Kidney epithelial cell (primary cell): ENCODE results near the gene PRAC2. TPM values are rescaled to one million over a fixed set of nuclear protein-coding genes. Genes with fewer than 3 reads are reported as not detected.

ENCODE experiments used
- DNase-seq: peaks from one replicate; pipeline ENCODE4 v3.0.0-alpha.2; 2010; ENCODE audit warnings: low read depth
- H3K27me3 ChIP-seq: 2 replicates; pipeline ENCODE4 v1.6.0; 2011; ENCODE audit warnings: low read length; ENCODE audit not compliant: control insufficient read depth, insufficient read depth
- H3K36me3 ChIP-seq: 2 replicates; pipeline ENCODE4 v1.5.1; 2011; ENCODE audit warnings: low read length; ENCODE audit not compliant: control insufficient read depth, insufficient read depth
- H3K4me3 ChIP-seq: 2 replicates; pipeline ENCODE4 v1.5.1; 2011; ENCODE audit warnings: low read depth, mild to moderate bottlenecking, control low read depth, low read length
- CTCF ChIP-seq: IDR thresholded peaks from 2 replicates; pipeline ENCODE4 v1.5.1; 2011; ENCODE audit warnings: mild to moderate bottlenecking, moderate library complexity, low read length, control low read depth, inconsistent platforms; ENCODE audit not compliant: insufficient read depth, poor library complexity, severe bottlenecking
- total RNA-seq: library from RNA; depleted of rRNA; stranded (reverse); fragments of >200 nt; gene quantifications from 2 replicates; pipeline ENCODE4 v1.2.3, GENCODE V29; 2015

PRAC2 gene
- total RNA-seq, 1 donor from 2014 or later: not detected

DNA sequence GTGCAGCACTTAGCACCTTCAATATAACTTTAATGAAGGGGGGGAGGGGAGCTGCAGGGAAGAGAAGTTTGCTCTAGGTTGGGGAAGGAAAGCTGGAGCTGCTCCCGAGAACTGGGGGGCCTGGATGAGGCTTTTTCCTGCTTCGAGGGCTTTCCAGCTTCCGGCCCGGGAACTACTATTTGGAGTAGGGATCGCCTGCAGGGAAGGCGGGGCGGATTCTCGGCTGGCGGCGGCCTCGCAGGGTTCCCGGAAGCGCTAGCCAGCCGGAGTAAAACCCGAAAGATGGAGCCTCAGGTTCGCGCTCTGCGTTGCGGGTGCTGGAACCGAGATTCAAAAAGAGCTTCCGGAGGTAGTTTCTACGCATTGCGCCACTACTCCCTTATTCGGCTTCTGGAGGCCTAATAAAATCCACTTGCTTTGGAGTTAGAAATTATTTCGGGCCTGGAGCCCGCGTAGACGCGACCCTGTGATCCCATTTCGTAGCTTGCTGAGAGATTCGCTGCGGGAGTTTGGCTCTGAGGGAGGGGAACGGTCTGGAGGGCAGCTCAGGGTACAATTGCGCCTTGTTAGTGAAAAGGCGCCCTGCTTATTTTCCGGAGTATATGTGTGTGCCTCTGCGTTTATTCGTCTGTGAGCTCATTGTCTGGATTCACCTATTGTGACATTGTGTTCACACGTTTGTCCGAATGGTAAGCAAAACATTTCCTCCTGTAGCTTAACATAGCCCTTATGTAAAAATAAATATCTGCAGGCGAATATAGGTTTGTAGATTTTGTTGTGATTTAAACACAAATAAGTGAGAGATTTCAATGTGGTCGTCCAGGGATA lies 652 bp downstream of the PRAC2 start:
- Histone ChIP-seq H3K36me3 (no peaks in the 10 kb centered on the region), H3K27me3 (peaks cover 99% of the 10 kb centered on the region), H3K4me3 (no peak overlapping the region)
- no peak for TF ChIP-seq CTCF
- no peak for DNase-seq

GRCh38 chr17:48724251-48725003 lies 1.4 kb downstream of the PRAC2 start:
- Histone ChIP-seq H3K27me3 (peaks cover 98% of the 10 kb centered on the region), H3K4me3 (no peak overlapping the region), H3K36me3 (no peaks in the 10 kb centered on the region)
- peak; percentile 19 for DNase-seq
- peak; percentile 70 for TF ChIP-seq CTCF

GRCh38 chr17:48725004-48725287 lies 2.0 kb downstream of the PRAC2 start:
- no peak for DNase-seq
- Histone ChIP-seq H3K27me3 (peaks cover 98% of the 10 kb centered on the region), H3K36me3 (no peaks in the 10 kb centered on the region), H3K4me3 (no peak overlapping the region)
- no peak for TF ChIP-seq CTCF

DNA sequence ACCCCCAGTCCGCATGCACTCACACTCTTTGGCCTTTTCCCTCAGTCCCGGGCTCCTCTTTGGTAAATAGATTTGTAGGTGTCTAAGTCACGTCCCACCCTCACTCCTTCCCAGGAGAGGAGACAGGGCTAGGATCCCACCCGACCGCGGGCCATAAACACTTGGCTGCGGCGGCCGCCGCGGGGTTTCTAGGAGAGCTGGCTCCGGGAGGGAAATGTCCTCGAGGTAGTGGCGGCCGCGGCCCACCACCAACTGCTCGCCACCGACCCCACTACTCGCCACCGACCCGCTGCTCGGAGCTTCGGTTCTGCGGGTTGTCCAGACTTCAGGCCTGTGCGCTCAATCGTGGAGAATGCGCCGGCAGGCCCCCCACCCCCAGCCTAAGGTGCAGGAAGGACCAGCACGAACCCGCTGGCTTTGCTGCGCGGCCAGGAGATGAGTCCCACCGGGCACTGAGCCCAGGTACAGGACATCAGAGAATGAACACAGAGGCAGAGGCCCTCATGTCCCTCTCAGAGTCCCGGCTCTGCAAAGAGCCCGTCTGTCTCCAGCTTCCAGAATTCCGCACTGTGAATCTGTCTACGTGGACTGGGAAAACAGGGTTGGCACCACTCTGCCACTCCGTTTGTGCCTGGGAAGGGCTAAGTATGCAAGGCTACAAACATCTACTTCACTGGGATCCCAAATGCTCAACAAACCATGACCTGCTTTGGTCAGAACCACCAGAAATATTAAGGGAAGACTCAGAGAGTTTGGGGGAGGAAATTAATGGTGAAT lies 2.5 kb downstream of the PRAC2 start:
- TF ChIP-seq CTCF: no peak
- H3K27me3 ChIP-seq: peaks cover 97% of the 10 kb centered on the region
- H3K36me3 ChIP-seq: no peaks in the 10 kb centered on the region
- no peak for DNase-seq
- no peak overlapping the region for H3K4me3 ChIP-seq

DNA sequence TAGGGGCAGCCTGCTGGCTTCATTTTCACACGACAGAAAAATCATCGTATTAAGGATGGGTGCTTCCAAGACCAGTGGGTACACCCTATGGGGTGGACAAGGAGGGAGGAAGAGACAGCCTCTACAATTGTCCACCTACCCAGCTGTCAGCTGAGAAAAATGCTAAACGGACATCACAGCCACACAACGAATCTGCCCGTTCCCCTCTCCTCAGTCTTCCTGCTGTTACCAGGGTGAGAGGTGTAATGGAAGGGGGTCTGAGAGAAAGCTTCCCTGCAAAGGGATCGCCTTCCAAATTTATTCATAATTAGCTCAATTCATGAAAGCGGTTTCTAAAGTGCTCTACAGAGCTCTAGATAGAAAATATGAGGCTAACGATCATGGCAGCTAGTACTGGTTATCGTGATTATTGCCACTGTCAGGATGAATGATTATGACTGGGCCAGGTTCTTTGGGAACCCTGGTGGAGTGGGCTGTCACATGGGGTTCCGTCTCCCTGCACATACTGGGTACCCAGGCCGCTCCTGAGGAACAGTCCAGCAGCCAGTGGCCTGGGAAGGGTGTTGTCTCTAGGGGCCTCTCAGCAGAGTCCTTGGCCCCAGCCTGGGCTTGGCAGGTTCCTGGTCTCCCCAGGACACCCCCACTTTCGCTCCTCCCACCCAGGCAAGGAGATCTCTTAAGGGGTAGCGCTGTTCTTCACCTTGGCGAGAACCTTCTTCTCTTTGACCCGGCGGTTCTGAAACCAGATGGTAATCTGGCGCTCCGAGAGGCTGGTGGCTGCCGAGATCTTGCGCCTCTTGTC lies 3.3 kb downstream of the PRAC2 start:
- Histone ChIP-seq H3K4me3 (no peak overlapping the region), H3K27me3 (peaks cover 94% of the 10 kb centered on the region), H3K36me3 (no peaks in the 10 kb centered on the region)
- DNase-seq: no peak
- no peak for TF ChIP-seq CTCF
